Ovary (tissue), 3 donors: ENCODE results near the gene NCK2.

ENCODE experiments used
- CTCF ChIP-seq, 3 donors: fragments of 450-650 bp in 2 of 3; fragments of 200-600 bp in 1 of 3; IDR thresholded peaks; one replicate each; pipeline versions ENCODE4 v1.5.1 to v1.8.0; 2016 to 2022; ENCODE audit warnings: antibody characterized with exemption in 3 of 3, mild to moderate bottlenecking in 1 of 3
- POLR2A ChIP-seq: fragments of 450-650 bp; IDR thresholded peaks from one replicate; pipeline ENCODE4 v1.6.1; 2017; ENCODE audit warnings: antibody characterized with exemption, mild to moderate bottlenecking, moderate library complexity
- donor health status: DM: no; HTN: no; CAD: no.

GRCh38 chr2:105812180-105813044 is 67.7 kb downstream of the NCK2 start:
- TF ChIP-seq CTCF (IDR thresholded peaks at IDR 0.05) (no peak), POLR2A (no peak)
